Pons (tissue), 1 donor: ENCODE results near the gene GAB3.

Experiments
- DNase-seq: peaks from one replicate; pipeline ENCODE4 v3.0.0-alpha.2; 2016; ENCODE audit warnings: low spot score

Gene GAB3

GRCh38 chrX:154750301-154751202 is at the start of gene GAB3:
GAB3 (minus strand) TSS chrX:154751077; CDS start chrX:154751025, 52 bp downstream.
- no peak for DNase-seq

- no peak for DNase-seq
These were observed 48.9 kb upstream of the GAB3 start for GRCh38 chrX:154799556-154800348.

GRCh38 chrX:154797006-154797405 is 46.1 kb upstream of the GAB3 start:
- DNase-seq = no peak

GRCh38 chrX:154795016-154795415 is 44.1 kb upstream of the GAB3 start:
- DNase-seq = no peak

GRCh38 chrX:154793084-154793795 is 42.4 kb upstream of the GAB3 start:
- no peak for DNase-seq

GRCh38 chrX:154791939-154792338 is 41.1 kb upstream of the GAB3 start:
- DNase-seq = no peak

- no peak for DNase-seq
These were observed 40.6 kb upstream of the GAB3 start for GRCh38 chrX:154791467-154791866.

- DNase-seq = no peak
These were observed 34.8 kb upstream of the GAB3 start for GRCh38 chrX:154785716-154786115.

GRCh38 chrX:154784149-154784995 is 33.5 kb upstream of the GAB3 start:
- DNase-seq = no peak

GRCh38 chrX:154780968-154781367 is 30.1 kb upstream of the GAB3 start:
- no peak for DNase-seq

- DNase-seq = no peak
These were observed 28.4 kb upstream of the GAB3 start for GRCh38 chrX:154779261-154779660.

GRCh38 chrX:154776753-154777152 is 25.9 kb upstream of the GAB3 start:
- no peak for DNase-seq

GRCh38 chrX:154775419-154776349 is 24.8 kb upstream of the GAB3 start:
- DNase-seq = no peak

GRCh38 chrX:154774622-154775021 is 23.7 kb upstream of the GAB3 start:
- no peak for DNase-seq

GRCh38 chrX:154762537-154763296 is 11.8 kb upstream of the GAB3 start, which contains the start of gene DKC1:
DKC1 (plus strand) TSS chrX:154762864; CDS start chrX:154762966, 102 bp downstream.
- peak; percentile 89 for DNase-seq

- no peak for DNase-seq
These were observed 11.2 kb upstream of the GAB3 start for GRCh38 chrX:154761977-154762536.

GRCh38 chrX:154758696-154759095 is 7.8 kb upstream of the GAB3 start:
- DNase-seq = no peak

GRCh38 chrX:154751669-154752271 is 893 bp upstream of the GAB3 start:
- no peak for DNase-seq
